CD4-positive, alpha-beta T cell (primary cell): ENCODE measurements around the gene CFAP43. TPM values are rescaled to one million over a fixed set of nuclear protein-coding genes. Genes with fewer than 3 reads are reported as not detected.

Experiments
- ATAC-seq: fragments of 200-7000 bp; cut with Tn5 transposase; one replicate; pipeline ENCODE4 v1.10.0; 2022; ENCODE audit warnings: mild to moderate bottlenecking; ENCODE audit not compliant: poor library complexity
- CTCF ChIA-PET: fragments of 350-600 bp; sonication (Branson Sonifier 250); formaldehyde crosslinking; loops from one replicate; lab custom pipeline; 2021; ENCODE audit warnings: antibody characterized with exemption, inconsistent platforms; lab: Charles Lee
- POLR2A ChIA-PET: fragments of 350-600 bp; sonication (Branson Sonifier 250); formaldehyde crosslinking; loops from one replicate; lab custom pipeline; 2021; ENCODE audit warnings: antibody characterized with exemption, inconsistent platforms; lab: Charles Lee
- DNase-seq, 14 experiments: peaks; one replicate each; pipeline ENCODE4 v3.0.0-alpha.2; 2013 to 2020; ENCODE audit warnings: mixed read lengths in 2 of 14
- H3K27ac ChIP-seq, 2 donors: one replicate each; pipeline versions ENCODE4 v1.5.1 to v1.7.0; 2013; ENCODE audit warnings: low read length in 2 of 2, low read depth in 1 of 2, mild to moderate bottlenecking in 1 of 2
- H3K27me3 ChIP-seq, 2 experiments: 1 replicate in 1 of 2; 2 replicates in 1 of 2; pipeline versions ENCODE4 v1.6.1 to v1.7.0; 2013; ENCODE audit warnings: low read length in 2 of 2, control low read depth in 1 of 2, mild to moderate bottlenecking in 1 of 2, moderate library complexity in 1 of 2; ENCODE audit not compliant: insufficient read depth in 2 of 2, control insufficient read depth in 1 of 2
- H3K36me3 ChIP-seq: one replicate; pipeline ENCODE4 v1.6.1; 2013; ENCODE audit warnings: low read length, control low read depth; ENCODE audit not compliant: insufficient read depth
- H3K4me1 ChIP-seq: one replicate; pipeline ENCODE4 v1.6.1; 2013; ENCODE audit warnings: low read length, control low read depth; ENCODE audit not compliant: insufficient read depth
- H3K4me3 ChIP-seq: one replicate; pipeline ENCODE4 v1.5.1; 2013; ENCODE audit warnings: mild to moderate bottlenecking, low read length, moderate library complexity
- H3K9me3 ChIP-seq, 2 experiments: 1 replicate in 1 of 2; 2 replicates in 1 of 2; pipeline versions ENCODE4 v1.6.1 to v1.7.0; 2013; ENCODE audit warnings: low read length in 2 of 2, mild to moderate bottlenecking in 2 of 2, control low read depth in 1 of 2, moderate library complexity in 1 of 2; ENCODE audit not compliant: control insufficient read depth in 1 of 2, insufficient read depth in 1 of 2
- H3K27ac Mint-ChIP-seq: one replicate; pipeline ENCODE4 v1.8.0; 2020; ENCODE audit warnings: mixed read lengths
- H3K27me3 Mint-ChIP-seq: one replicate; pipeline ENCODE4 v1.8.0; 2021; ENCODE audit warnings: mixed read lengths
- H3K36me3 Mint-ChIP-seq: one replicate; pipeline ENCODE4 v1.8.0; 2021; ENCODE audit warnings: low read depth, mixed read lengths
- H3K4me1 Mint-ChIP-seq: one replicate; pipeline ENCODE4 v1.8.0; 2021; ENCODE audit warnings: low read depth, mixed read lengths
- H3K4me3 Mint-ChIP-seq: one replicate; pipeline ENCODE4 v1.8.0; 2020; ENCODE audit warnings: mild to moderate bottlenecking, mixed read lengths
- H3K9me3 Mint-ChIP-seq: one replicate; pipeline ENCODE4 v1.8.0; 2020; ENCODE audit warnings: mixed read lengths
- intact Hi-C, 2 experiments: fragments of 100-400 bp; cut with DNase I in 1 of 2; cut with micrococcal nuclease in 1 of 2; formaldehyde crosslinking; loops; one replicate each; pipeline versions ENCODE4 v1.15.1 to v1.9.0; 2023 to 2025; cut with DNase I, micrococcal nuclease
- total RNA-seq, 174 experiments: library from RNA in 2 of 174; stranded (reverse) in 2 of 174; gene quantifications; one replicate each; pipeline ENCODE4 v1.2.3 and lab custom pipeline; 2021 to 2026
- TF ChIP-seq, protein P1 (sequence below): fragments of 200-600 bp; IDR thresholded peaks from one replicate; pipeline ENCODE4 v1.8.0; 2022; ENCODE audit warnings: antibody characterized with exemption, mild to moderate bottlenecking

Gene CFAP43
- total RNA-seq, 2 experiments from 2014 or later: not detected

DNA sequence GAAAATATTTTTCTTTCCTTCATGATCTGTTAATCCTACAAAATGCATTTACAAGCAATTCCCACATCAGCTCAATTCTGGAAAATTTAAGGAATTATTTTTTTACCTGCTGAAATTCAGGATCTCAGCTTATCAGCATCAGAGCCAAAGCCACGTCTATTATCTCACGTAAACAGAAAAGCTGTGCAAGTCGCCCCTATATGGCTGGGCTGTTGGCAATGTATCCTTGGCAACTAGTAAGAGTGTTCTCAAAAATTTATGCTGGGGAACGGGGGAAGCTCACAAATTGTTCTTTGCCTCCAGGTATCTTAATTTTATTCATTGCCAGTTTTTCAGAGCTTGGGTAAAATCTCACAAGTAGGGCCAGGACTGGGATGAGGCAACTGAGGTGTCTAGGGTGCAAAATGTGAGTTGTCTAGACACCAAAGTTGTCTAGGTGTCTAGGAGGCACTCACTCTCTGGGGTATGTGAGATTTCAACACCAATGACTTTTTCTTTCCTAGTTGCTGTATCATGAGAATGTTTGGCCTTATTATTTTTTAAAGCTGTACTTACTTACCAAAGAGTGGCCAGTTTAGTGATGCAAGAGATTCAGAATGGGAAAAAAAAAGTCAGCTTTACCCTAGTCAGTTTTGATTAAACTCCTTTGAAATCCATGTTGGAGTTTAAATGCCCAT is 41.9 kb upstream of the CFAP43 start:
- peaks cover 18% of the 10 kb centered on the region for H3K27me3 Mint-ChIP-seq
- DNase-seq (no peak), ATAC-seq (no peak)
- peaks cover 7% of the 10 kb centered on the region for H3K4me1 Mint-ChIP-seq
- no peaks in the 10 kb centered on the region for H3K36me3 ChIP-seq
- no peak overlapping the region for H3K4me3 ChIP-seq
- peaks cover 7 to 12% of the 10 kb centered on the region in 2 experiments for H3K27me3 ChIP-seq
- H3K9me3 Mint-ChIP-seq: no peaks in the 10 kb centered on the region
- no peak overlapping the region for H3K27ac ChIP-seq
- TF ChIP-seq, protein P1, sequence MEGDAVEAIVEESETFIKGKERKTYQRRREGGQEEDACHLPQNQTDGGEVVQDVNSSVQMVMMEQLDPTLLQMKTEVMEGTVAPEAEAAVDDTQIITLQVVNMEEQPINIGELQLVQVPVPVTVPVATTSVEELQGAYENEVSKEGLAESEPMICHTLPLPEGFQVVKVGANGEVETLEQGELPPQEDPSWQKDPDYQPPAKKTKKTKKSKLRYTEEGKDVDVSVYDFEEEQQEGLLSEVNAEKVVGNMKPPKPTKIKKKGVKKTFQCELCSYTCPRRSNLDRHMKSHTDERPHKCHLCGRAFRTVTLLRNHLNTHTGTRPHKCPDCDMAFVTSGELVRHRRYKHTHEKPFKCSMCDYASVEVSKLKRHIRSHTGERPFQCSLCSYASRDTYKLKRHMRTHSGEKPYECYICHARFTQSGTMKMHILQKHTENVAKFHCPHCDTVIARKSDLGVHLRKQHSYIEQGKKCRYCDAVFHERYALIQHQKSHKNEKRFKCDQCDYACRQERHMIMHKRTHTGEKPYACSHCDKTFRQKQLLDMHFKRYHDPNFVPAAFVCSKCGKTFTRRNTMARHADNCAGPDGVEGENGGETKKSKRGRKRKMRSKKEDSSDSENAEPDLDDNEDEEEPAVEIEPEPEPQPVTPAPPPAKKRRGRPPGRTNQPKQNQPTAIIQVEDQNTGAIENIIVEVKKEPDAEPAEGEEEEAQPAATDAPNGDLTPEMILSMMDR: no peak
- H3K36me3 Mint-ChIP-seq: peaks cover 2% of the 10 kb centered on the region
- no peak overlapping the region for H3K27ac Mint-ChIP-seq
- intact Hi-C loops: loop anchor here in 1 of 2 experiments (2.0 kb wide), 1 partner anchor 77 kb away; no protein-coding TSS in a partner anchor
- peaks cover 0 to 5% of the 10 kb centered on the region in 2 experiments for H3K9me3 ChIP-seq
- ChIA-PET POLR2A (interaction anchor here (0.9 to 2.2 kb wide), 11 partner anchors 8 to 153 kb away, joined by 3 to 9 read pairs (median 3); partner anchors contain the start of genes CFAP58, GSTO1 and ITPRIP), CTCF (interaction anchor here (0.7 to 3.3 kb wide), 19 partner anchors 9 to 386 kb away, joined by 3 to 23 read pairs (median 5); partner anchors contain the start of genes CFAP58, ITPRIP and SFR1)
- peaks cover 18% of the 10 kb centered on the region for H3K4me1 ChIP-seq
- no peak overlapping the region for H3K4me3 Mint-ChIP-seq

DNA sequence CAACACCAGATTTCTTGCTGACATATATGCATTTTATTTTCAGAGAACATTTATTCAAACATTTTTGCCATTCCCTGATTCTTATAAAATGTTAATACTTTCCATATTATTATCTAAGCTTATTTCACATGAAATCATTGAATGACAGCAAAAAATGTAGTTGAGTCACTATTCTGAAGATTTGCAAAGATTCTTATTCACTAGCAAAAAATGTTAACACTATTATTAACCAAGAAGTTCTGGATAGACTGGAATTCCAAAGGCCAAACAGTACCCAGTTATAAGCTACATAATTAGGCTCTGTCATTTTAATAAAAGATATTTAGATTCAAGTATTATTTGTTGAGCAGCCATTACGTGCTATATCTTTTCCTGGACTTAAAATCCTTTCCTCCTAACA is 41.1 kb upstream of the CFAP43 start:
- H3K27ac Mint-ChIP-seq: no peak overlapping the region
- H3K9me3 Mint-ChIP-seq: no peaks in the 10 kb centered on the region
- Histone ChIP-seq H3K36me3 (no peaks in the 10 kb centered on the region), H3K9me3 (peaks cover 0 to 5% of the 10 kb centered on the region in 2 experiments), H3K4me3 (no peak overlapping the region), H3K4me1 (peaks cover 19% of the 10 kb centered on the region), H3K27me3 (peaks cover 7 to 12% of the 10 kb centered on the region in 2 experiments), H3K27ac (no peak overlapping the region)
- ChIA-PET POLR2A (interaction anchor here (0.9 to 1.9 kb wide), 3 partner anchors 12 to 152 kb away, joined by 3 to 9 read pairs (median 3); partner anchors contain the start of gene GSTO1), CTCF (interaction anchor here (1.3 to 3.3 kb wide), 5 partner anchors 10 to 77 kb away, joined by 5 to 23 read pairs (median 8); partner anchors contain the start of gene ITPRIP)
- peaks cover 10% of the 10 kb centered on the region for H3K36me3 Mint-ChIP-seq
- H3K4me3 Mint-ChIP-seq: no peak overlapping the region
- DNase-seq (no peak), ATAC-seq (no peak)
- peaks cover 18% of the 10 kb centered on the region for H3K27me3 Mint-ChIP-seq
- peaks cover 14% of the 10 kb centered on the region for H3K4me1 Mint-ChIP-seq
- TF ChIP-seq, protein P1: no peak
- intact Hi-C loops: no loop called here

DNA sequence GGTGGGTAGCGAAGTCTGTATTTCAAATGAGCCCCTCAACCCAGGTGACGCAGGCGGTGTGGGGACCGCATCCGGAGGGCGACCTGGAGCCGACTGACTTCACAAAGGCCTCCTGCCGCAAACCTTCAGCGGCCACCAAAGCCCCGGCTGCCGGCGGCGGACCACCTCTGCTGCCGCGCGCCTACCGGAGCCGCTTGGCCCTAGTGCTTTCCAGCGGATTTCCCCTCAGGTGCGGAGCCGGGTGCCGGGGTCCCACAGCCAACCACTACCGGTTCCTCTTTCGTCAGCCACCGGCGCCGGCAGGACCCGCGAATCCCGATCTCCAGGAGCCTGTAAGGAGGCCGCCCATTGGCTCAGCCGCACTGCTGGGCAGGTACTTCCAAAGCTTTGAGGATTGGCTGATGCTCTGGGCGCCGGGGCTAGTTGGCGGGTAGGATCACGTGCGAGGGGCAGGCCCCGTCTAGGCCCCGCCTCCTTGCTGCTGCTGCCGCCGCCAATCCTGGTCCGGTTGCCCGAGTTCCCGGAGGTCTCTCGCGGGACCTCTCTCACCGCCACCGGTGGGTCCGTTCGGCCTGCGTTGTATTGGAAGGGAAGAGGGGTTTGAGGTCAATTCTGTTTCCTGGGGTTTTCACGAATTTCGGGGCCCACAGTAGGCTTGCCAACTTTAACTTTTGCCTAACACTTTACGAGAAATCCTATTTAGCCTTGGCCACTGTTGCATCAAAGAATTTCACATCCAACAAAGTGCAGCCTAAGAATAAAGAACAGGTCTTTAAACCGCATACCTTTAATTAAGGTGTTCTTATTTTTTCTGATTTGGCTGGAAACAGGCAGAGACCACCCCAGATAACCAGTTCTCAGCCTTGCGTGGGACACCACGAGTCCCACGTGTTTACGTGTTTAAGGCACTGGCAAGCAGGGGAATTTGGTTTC is 36.8 kb upstream of the CFAP43 start, which contains the start of gene GSTO2:
Gene GSTO2, plus strand, starts transcription at position 472 of the 933 bp plus-strand sequence. CDS start 5,732 bp downstream, outside the sequence.
- POLR2A ChIA-PET: interaction anchor here (0.6 to 7.4 kb wide), 14 partner anchors 8 to 288 kb away, joined by 3 to 102 read pairs (median 5); partner anchors contain the start of genes CFAP43, GSTO1, ITPRIP and SFR1
- DNase-seq (peak; percentile 94 to 100 (median 96)), ATAC-seq (peak; percentile 89)
- H3K27ac Mint-ChIP-seq: peak within 1 kb of the TSS; percentile 93
- H3K4me3 Mint-ChIP-seq: peak within 1 kb of the TSS; percentile 94
- no peaks in the 10 kb centered on the region for H3K27me3 Mint-ChIP-seq
- CTCF ChIA-PET: interaction anchor here (0.9 to 2.0 kb wide), 5 partner anchors 10 to 37 kb away, joined by 3 to 7 read pairs (median 4); partner anchors contain the start of gene GSTO1
- no peaks in the 10 kb centered on the region for H3K27me3 ChIP-seq
- peak within 1 kb of the TSS; percentile 84 for H3K4me3 ChIP-seq
- intact Hi-C loops: loop anchor here (1.0 to 5.0 kb wide), 5 partner anchors 13 to 352 kb away; partner anchors contain the start of genes STN1 (in 2 of the 2), CFAP43 (in 1 of the 2) and ITPRIP (in 1 of the 2)
- TF ChIP-seq, protein P1: no peak
- H3K36me3 Mint-ChIP-seq: peaks cover 49% of the 10 kb centered on the region
- H3K27ac ChIP-seq: peak within 1 kb of the TSS; percentile 92
- H3K9me3 ChIP-seq: no peaks in the 10 kb centered on the region
- H3K4me1 Mint-ChIP-seq: peaks cover 48% of the 10 kb centered on the region
- no peaks in the 10 kb centered on the region for H3K9me3 Mint-ChIP-seq
- peaks cover 24% of the 10 kb centered on the region for H3K4me1 ChIP-seq
- H3K36me3 ChIP-seq: peaks cover 30% of the 10 kb centered on the region
